ENCODE measurements around the gene POU2F3. TPM values are rescaled to one million over a fixed set of nuclear protein-coding genes. Genes with fewer than 3 reads are reported as not detected.
"Not testable (repeated sequence)": the region's sequence is repeated elsewhere in the genome, so short reads cannot be mapped to it uniquely, and the experiment has no call there.

POU2F3 gene
- total and polyA plus RNA-seq, 2 experiments from 2014 or later: 0.15 to 0.40 TPM

GRCh38 chr11:120273432-120273831, 33.5 kb downstream of the POU2F3 start:
- Histone ChIP-seq H3K27ac (no peak overlapping the region), H3K27me3 (peaks cover 23% of the 10 kb centered on the region), H3K9me3 (ENCODE audit: low read depth) (no peaks in the 10 kb centered on the region), H3K4me1 (ENCODE audit: low read depth) (no peaks in the 10 kb centered on the region), H3K4me3 (no peak overlapping the region), H3K36me3 (no peaks in the 10 kb centered on the region)
- TF ChIP-seq CTCF (IDR thresholded peaks at IDR 0.05; ENCODE audit: low read depth, low read length): no peak
- peak in 1 of 2 donors; percentile 10 for DNase-seq (ENCODE audit: low read depth in 1 of 2, low spot score in 1 of 2)

- H3K4me3 ChIP-seq; H3K9me3 ChIP-seq (ENCODE audit: low read depth); H3K4me1 ChIP-seq (ENCODE audit: low read depth); DNase-seq (ENCODE audit: low read depth in 1 of 2, low spot score in 1 of 2); H3K27ac ChIP-seq; H3K36me3 ChIP-seq: not testable (repeated sequence)
- peaks cover 18% of the 10 kb centered on the region for H3K27me3 ChIP-seq
Measured at GRCh38 chr11:120273956-120274355, 34.0 kb downstream of the POU2F3 start.

GRCh38 chr11:120279502-120279901, 39.6 kb downstream of the POU2F3 start:
- no peak for DNase-seq (ENCODE audit: low read depth in 1 of 2, low spot score in 1 of 2)
- Histone ChIP-seq H3K9me3 (ENCODE audit: low read depth) (no peaks in the 10 kb centered on the region), H3K4me1 (ENCODE audit: low read depth) (peaks cover 28% of the 10 kb centered on the region)

GRCh38 chr11:120280600-120281051, 40.7 kb downstream of the POU2F3 start:
- no peak for TF ChIP-seq CTCF (IDR thresholded peaks at IDR 0.05; ENCODE audit: low read depth, low read length)
- peaks cover 28% of the 10 kb centered on the region for H3K4me1 ChIP-seq (ENCODE audit: low read depth)
- peak overlapping the region; percentile 74 for H3K27ac ChIP-seq
- H3K36me3 ChIP-seq: no peaks in the 10 kb centered on the region
- no peaks in the 10 kb centered on the region for H3K9me3 ChIP-seq (ENCODE audit: low read depth)
- H3K27me3 ChIP-seq: no peaks in the 10 kb centered on the region
- no peak overlapping the region for H3K4me3 ChIP-seq
- peak in 1 of 2 donors; percentile 74 for DNase-seq (ENCODE audit: low read depth in 1 of 2, low spot score in 1 of 2)

More at GRCh38 chr11:120279502-120279901, 39.6 kb downstream of the POU2F3 start:
- peaks cover 6% of the 10 kb centered on the region for H3K27me3 ChIP-seq
- no peak overlapping the region for H3K27ac ChIP-seq
- TF ChIP-seq CTCF (IDR thresholded peaks at IDR 0.05; ENCODE audit: low read depth, low read length): no peak
- H3K36me3 ChIP-seq: no peaks in the 10 kb centered on the region
- H3K4me3 ChIP-seq: no peak overlapping the region

GRCh38 chr11:120281143-120281795, 41.3 kb downstream of the POU2F3 start:
- no peaks in the 10 kb centered on the region for H3K27me3 ChIP-seq
- DNase-seq (ENCODE audit: low read depth in 1 of 2, low spot score in 1 of 2): peak; percentile 26 to 67
- H3K27ac ChIP-seq: peak overlapping the region; percentile 74
- no peak for TF ChIP-seq CTCF (IDR thresholded peaks at IDR 0.05; ENCODE audit: low read depth, low read length)
- no peaks in the 10 kb centered on the region for H3K9me3 ChIP-seq (ENCODE audit: low read depth)
- H3K4me3 ChIP-seq: no peak overlapping the region
- H3K36me3 ChIP-seq: no peaks in the 10 kb centered on the region
- peaks cover 28% of the 10 kb centered on the region for H3K4me1 ChIP-seq (ENCODE audit: low read depth)

GRCh38 chr11:120283124-120283523, 43.2 kb downstream of the POU2F3 start:
- Histone ChIP-seq H3K4me1 (ENCODE audit: low read depth) (peaks cover 30% of the 10 kb centered on the region), H3K36me3 (no peaks in the 10 kb centered on the region)

More at GRCh38 chr11:120283124-120283523, 43.2 kb downstream of the POU2F3 start:
- peaks cover under 1% of the 10 kb centered on the region for H3K27me3 ChIP-seq
- no peak overlapping the region for H3K27ac ChIP-seq
- no peaks in the 10 kb centered on the region for H3K9me3 ChIP-seq (ENCODE audit: low read depth)
- DNase-seq (ENCODE audit: low read depth in 1 of 2, low spot score in 1 of 2): no peak
- H3K4me3 ChIP-seq: no peak overlapping the region
- TF ChIP-seq CTCF (IDR thresholded peaks at IDR 0.05; ENCODE audit: low read depth, low read length): no peak
